ENCODE measurements around the gene KRTAP22-2.

GRCh38 chr21:30582870-30583269, 7.3 kb downstream of the KRTAP22-2 start:
- TF ChIP-seq, protein P1, sequence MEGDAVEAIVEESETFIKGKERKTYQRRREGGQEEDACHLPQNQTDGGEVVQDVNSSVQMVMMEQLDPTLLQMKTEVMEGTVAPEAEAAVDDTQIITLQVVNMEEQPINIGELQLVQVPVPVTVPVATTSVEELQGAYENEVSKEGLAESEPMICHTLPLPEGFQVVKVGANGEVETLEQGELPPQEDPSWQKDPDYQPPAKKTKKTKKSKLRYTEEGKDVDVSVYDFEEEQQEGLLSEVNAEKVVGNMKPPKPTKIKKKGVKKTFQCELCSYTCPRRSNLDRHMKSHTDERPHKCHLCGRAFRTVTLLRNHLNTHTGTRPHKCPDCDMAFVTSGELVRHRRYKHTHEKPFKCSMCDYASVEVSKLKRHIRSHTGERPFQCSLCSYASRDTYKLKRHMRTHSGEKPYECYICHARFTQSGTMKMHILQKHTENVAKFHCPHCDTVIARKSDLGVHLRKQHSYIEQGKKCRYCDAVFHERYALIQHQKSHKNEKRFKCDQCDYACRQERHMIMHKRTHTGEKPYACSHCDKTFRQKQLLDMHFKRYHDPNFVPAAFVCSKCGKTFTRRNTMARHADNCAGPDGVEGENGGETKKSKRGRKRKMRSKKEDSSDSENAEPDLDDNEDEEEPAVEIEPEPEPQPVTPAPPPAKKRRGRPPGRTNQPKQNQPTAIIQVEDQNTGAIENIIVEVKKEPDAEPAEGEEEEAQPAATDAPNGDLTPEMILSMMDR (tag by site-specific recombination; IDR thresholded peaks at IDR 0.05), result no peak
- TF ChIP-seq ZNF184 (tag by site-specific recombination; IDR thresholded peaks at IDR 0.05) (no peak), ZNF501 (tag by site-specific recombination; IDR thresholded peaks at IDR 0.05) (no peak), ZNF777 (tag by site-specific recombination; IDR thresholded peaks at IDR 0.05; ENCODE audit: borderline replicate concordance) (no peak), ZBTB21 (tag by site-specific recombination; IDR thresholded peaks at IDR 0.05) (no peak), ZNF747 (tag by site-specific recombination; IDR thresholded peaks at IDR 0.05) (no peak), REST (tag by site-specific recombination; IDR thresholded peaks at IDR 0.05) (no peak), GLI4 (tag by site-specific recombination; IDR thresholded peaks at IDR 0.05) (no peak), ZNF239 (tag by site-specific recombination; IDR thresholded peaks at IDR 0.05) (no peak)
- TF ChIP-seq, protein P2, sequence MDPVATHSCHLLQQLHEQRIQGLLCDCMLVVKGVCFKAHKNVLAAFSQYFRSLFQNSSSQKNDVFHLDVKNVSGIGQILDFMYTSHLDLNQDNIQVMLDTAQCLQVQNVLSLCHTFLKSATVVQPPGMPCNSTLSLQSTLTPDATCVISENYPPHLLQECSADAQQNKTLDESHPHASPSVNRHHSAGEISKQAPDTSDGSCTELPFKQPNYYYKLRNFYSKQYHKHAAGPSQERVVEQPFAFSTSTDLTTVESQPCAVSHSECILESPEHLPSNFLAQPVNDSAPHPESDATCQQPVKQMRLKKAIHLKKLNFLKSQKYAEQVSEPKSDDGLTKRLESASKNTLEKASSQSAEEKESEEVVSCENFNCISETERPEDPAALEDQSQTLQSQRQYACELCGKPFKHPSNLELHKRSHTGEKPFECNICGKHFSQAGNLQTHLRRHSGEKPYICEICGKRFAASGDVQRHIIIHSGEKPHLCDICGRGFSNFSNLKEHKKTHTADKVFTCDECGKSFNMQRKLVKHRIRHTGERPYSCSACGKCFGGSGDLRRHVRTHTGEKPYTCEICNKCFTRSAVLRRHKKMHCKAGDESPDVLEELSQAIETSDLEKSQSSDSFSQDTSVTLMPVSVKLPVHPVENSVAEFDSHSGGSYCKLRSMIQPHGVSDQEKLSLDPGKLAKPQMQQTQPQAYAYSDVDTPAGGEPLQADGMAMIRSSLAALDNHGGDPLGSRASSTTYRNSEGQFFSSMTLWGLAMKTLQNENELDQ (tag by site-specific recombination; IDR thresholded peaks at IDR 0.05; ENCODE audit: low read depth), result no peak
- TF ChIP-seq, protein P3, sequence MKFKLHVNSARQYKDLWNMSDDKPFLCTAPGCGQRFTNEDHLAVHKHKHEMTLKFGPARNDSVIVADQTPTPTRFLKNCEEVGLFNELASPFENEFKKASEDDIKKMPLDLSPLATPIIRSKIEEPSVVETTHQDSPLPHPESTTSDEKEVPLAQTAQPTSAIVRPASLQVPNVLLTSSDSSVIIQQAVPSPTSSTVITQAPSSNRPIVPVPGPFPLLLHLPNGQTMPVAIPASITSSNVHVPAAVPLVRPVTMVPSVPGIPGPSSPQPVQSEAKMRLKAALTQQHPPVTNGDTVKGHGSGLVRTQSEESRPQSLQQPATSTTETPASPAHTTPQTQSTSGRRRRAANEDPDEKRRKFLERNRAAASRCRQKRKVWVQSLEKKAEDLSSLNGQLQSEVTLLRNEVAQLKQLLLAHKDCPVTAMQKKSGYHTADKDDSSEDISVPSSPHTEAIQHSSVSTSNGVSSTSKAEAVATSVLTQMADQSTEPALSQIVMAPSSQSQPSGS (tag by site-specific recombination; IDR thresholded peaks at IDR 0.05; ENCODE audit: low read depth), result no peak

Measured in HEK293 (cell line).